ENCODE results near the gene KCNJ6. TPM values are rescaled to one million over a fixed set of nuclear protein-coding genes. Genes with fewer than 3 reads are reported as not detected.

The KCNJ6 gene
- total RNA-seq, 1 experiment from 2014 or later: not detected

DNA sequence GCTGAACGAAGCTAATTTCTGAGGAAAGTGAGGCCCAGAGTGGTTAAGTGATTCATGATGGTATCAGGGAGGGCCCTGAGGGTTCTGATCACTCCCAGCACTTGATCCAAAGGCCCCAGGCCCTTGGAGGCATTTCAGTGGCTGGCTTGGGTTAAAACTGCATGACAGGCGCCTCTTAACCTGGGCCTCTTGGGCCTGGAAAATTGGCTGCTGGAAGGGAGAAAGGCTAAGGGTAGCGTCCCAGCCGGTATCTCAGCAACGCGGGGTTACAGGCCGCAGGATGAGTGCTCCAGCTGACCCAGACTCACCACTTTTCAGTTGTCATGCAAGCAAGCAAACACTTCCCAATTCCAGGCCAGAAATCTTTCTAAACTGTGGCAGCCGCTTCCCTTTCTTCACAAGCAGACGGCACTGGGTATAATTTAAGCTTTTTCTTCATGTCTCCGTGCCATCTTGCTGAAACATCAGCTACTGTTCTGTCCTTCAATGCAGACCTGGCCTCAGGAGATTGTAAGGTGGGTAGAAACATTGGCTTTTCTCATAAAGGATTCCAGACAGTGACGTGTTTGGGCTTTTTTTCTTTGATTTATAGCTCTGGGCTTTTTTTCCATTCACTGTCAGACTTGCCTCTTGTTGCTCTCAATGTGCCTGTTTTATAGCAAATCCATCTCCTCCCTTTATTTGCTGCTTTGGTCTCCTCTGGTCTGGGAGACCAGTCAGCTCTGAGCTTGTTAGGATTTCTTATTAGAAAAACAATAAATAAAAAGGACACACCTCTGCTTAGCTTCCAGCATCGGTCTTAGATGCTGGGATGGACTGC, 229.1 kb downstream of the KCNJ6 start:
- ChIA-PET CTCF (interaction anchor here (0.6 kb wide), 1 partner anchor 873 kb away, joined by 3 read pairs; no protein-coding TSS in a partner anchor), POLR2A (no interaction called here)
- in situ Hi-C loops (cut with HindIII; ENCODE audit: low pct_unique_long_range_greater_than_20kb, low sequenced_read_pairs) (no loop called here), intact Hi-C loops (cut with micrococcal nuclease; ENCODE audit: unreplicated experiment) (no loop called here)
- ATAC-seq: no peak
- H3K27me3 ChIP-seq (ENCODE audit: control insufficient read depth, insufficient read depth, low read length): no peaks in the 10 kb centered on the region
- H3K4me3 ChIP-seq (ENCODE audit: low read depth in 2 of 2, low read length in 2 of 2): no peak overlapping the region
- TF ChIP-seq, protein P1, sequence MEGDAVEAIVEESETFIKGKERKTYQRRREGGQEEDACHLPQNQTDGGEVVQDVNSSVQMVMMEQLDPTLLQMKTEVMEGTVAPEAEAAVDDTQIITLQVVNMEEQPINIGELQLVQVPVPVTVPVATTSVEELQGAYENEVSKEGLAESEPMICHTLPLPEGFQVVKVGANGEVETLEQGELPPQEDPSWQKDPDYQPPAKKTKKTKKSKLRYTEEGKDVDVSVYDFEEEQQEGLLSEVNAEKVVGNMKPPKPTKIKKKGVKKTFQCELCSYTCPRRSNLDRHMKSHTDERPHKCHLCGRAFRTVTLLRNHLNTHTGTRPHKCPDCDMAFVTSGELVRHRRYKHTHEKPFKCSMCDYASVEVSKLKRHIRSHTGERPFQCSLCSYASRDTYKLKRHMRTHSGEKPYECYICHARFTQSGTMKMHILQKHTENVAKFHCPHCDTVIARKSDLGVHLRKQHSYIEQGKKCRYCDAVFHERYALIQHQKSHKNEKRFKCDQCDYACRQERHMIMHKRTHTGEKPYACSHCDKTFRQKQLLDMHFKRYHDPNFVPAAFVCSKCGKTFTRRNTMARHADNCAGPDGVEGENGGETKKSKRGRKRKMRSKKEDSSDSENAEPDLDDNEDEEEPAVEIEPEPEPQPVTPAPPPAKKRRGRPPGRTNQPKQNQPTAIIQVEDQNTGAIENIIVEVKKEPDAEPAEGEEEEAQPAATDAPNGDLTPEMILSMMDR (IDR thresholded peaks at IDR 0.05): no peak
- TF ChIP-seq POLR2AphosphoS5 (IDR thresholded peaks at IDR 0.05; ENCODE audit: low read depth, low read length) (no peak), SIN3A (IDR thresholded peaks at IDR 0.05; ENCODE audit: borderline replicate concordance, insufficient read depth, low read depth, low read length) (no peak), TCF7L2 (IDR thresholded peaks at IDR 0.05; ENCODE audit: low read depth, low read length) (no peak)
- TF ChIP-seq, protein P2, sequence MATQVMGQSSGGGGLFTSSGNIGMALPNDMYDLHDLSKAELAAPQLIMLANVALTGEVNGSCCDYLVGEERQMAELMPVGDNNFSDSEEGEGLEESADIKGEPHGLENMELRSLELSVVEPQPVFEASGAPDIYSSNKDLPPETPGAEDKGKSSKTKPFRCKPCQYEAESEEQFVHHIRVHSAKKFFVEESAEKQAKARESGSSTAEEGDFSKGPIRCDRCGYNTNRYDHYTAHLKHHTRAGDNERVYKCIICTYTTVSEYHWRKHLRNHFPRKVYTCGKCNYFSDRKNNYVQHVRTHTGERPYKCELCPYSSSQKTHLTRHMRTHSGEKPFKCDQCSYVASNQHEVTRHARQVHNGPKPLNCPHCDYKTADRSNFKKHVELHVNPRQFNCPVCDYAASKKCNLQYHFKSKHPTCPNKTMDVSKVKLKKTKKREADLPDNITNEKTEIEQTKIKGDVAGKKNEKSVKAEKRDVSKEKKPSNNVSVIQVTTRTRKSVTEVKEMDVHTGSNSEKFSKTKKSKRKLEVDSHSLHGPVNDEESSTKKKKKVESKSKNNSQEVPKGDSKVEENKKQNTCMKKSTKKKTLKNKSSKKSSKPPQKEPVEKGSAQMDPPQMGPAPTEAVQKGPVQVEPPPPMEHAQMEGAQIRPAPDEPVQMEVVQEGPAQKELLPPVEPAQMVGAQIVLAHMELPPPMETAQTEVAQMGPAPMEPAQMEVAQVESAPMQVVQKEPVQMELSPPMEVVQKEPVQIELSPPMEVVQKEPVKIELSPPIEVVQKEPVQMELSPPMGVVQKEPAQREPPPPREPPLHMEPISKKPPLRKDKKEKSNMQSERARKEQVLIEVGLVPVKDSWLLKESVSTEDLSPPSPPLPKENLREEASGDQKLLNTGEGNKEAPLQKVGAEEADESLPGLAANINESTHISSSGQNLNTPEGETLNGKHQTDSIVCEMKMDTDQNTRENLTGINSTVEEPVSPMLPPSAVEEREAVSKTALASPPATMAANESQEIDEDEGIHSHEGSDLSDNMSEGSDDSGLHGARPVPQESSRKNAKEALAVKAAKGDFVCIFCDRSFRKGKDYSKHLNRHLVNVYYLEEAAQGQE (IDR thresholded peaks at IDR 0.05; ENCODE audit: insufficient read depth in 1 of 2, low read depth in 2 of 2, low read length in 1 of 2): no peak
- BruUV-seq (replicated peaks): no TSS peak
- H3K36me3 ChIP-seq (ENCODE audit: control insufficient read depth, insufficient read depth, low read length): no peaks in the 10 kb centered on the region
- DNase-seq (ENCODE audit: low read depth, low spot score): no peak
- no peak overlapping the region for H3K27ac ChIP-seq (ENCODE audit: low read length)
- H3K9me3 ChIP-seq (ENCODE audit: control insufficient read depth, insufficient read depth, low read depth, low read length): no peaks in the 10 kb centered on the region
- no peaks in the 10 kb centered on the region for H3K4me1 ChIP-seq (ENCODE audit: control insufficient read depth, insufficient read depth, low read length)

DNA sequence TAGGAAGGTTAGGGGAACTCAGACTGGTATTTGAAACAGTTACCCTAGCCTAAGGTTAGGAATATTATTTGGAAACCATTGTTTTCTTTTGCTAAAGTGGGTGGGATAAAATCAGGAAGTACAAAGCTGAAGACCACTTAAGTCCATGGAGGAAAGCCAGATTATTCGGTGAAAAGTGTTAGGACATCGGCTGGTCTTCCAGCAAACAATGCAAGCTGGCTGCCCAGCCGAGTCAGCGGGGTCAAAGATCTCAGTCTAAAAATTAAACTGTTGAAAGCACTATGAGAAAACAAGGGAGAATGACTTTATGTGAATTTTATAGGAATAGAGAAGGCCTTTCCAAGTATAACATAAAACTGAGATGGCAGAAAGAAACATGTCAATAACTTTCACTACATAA, 231.7 kb downstream of the KCNJ6 start:
- Histone ChIP-seq H3K36me3 (ENCODE audit: control insufficient read depth, insufficient read depth, low read length) (no peaks in the 10 kb centered on the region), H3K27me3 (ENCODE audit: control insufficient read depth, insufficient read depth, low read length) (no peaks in the 10 kb centered on the region), H3K9me3 (ENCODE audit: control insufficient read depth, insufficient read depth, low read depth, low read length) (no peaks in the 10 kb centered on the region), H3K27ac (ENCODE audit: low read length) (no peak overlapping the region), H3K4me3 (ENCODE audit: low read depth in 2 of 2, low read length in 2 of 2) (no peak overlapping the region), H3K4me1 (ENCODE audit: control insufficient read depth, insufficient read depth, low read length) (no peaks in the 10 kb centered on the region)
- intact Hi-C loops (cut with micrococcal nuclease; ENCODE audit: unreplicated experiment) (no loop called here), in situ Hi-C loops (cut with HindIII; ENCODE audit: low pct_unique_long_range_greater_than_20kb, low sequenced_read_pairs) (no loop called here)
- BruUV-seq (replicated peaks): no TSS peak
- ChIA-PET CTCF (no interaction called here), POLR2A (no interaction called here)
- TF ChIP-seq TCF7L2 (IDR thresholded peaks at IDR 0.05; ENCODE audit: low read depth, low read length) (no peak), POLR2AphosphoS5 (IDR thresholded peaks at IDR 0.05; ENCODE audit: low read depth, low read length) (no peak), SIN3A (IDR thresholded peaks at IDR 0.05; ENCODE audit: borderline replicate concordance, insufficient read depth, low read depth, low read length) (no peak)
- TF ChIP-seq, protein P2 (IDR thresholded peaks at IDR 0.05; ENCODE audit: insufficient read depth in 1 of 2, low read depth in 2 of 2, low read length in 1 of 2): no peak
- TF ChIP-seq, protein P1 (IDR thresholded peaks at IDR 0.05): no peak
- DNase-seq (ENCODE audit: low read depth, low spot score) (no peak), ATAC-seq (no peak)
